ENCODE data around the gene MACF1. TPM values are rescaled to one million over a fixed set of nuclear protein-coding genes. Genes with fewer than 3 reads are reported as not detected.

MACF1 gene
- total RNA-seq, 1 experiment from 2014 or later = 189 TPM

- no peaks in the 10 kb centered on the region for H3K36me3 ChIP-seq (ENCODE audit: low read depth)
- H3K27ac ChIP-seq = no peak overlapping the region
- H3K4me2 ChIP-seq = no peak overlapping the region
- TF ChIP-seq CTCF (conservative IDR thresholded peaks at IDR 0.05) (no peak), EZH2 (IDR thresholded peaks at IDR 0.05; ENCODE audit: low read depth) (no peak)
- H3K4me1 ChIP-seq (replicated peaks; ENCODE audit: insufficient read depth) = no peaks in the 10 kb centered on the region
- no peak overlapping the region for H2AFZ ChIP-seq
- H3K79me2 ChIP-seq (ENCODE audit: low read depth) = no peaks in the 10 kb centered on the region
- POLR2A ChIA-PET (ENCODE audit: unreplicated experiment) = no interaction called here
- CTCF ChIA-PET = interaction anchor here (0.5 to 0.8 kb wide), 2 partner anchors 103 to 145 kb away, joined by 5 to 9 read pairs; no protein-coding TSS in a partner anchor
- no peaks in the 10 kb centered on the region for H3K9me2 ChIP-seq (ENCODE audit: insufficient read depth)
- no peaks in the 10 kb centered on the region; the same call in 1 of the 2 replicates for H3F3A ChIP-seq (ENCODE audit: insufficient read depth, low read depth)
- H3K4me3 ChIP-seq = no peak overlapping the region
- no peaks in the 10 kb centered on the region for H3K27me3 ChIP-seq (ENCODE audit: insufficient read depth, low read depth)
- no peak for DNase-seq
- intact Hi-C loops (cut with micrococcal nuclease; ENCODE audit: unreplicated experiment) = loop anchor here (10.0 kb wide), 1 partner anchor 393 kb away; no protein-coding TSS in a partner anchor
- H4K20me1 ChIP-seq (ENCODE audit: insufficient read depth) = no peaks in the 10 kb centered on the region; the same call in 1 of the 2 replicates
- BruUV-seq (replicated peaks) = no TSS peak
- H3K9me3 ChIP-seq (ENCODE audit: insufficient read depth, low read depth) = no peaks in the 10 kb centered on the region
These were observed 57.3 kb downstream of the MACF1 start for GRCh38 chr1:39261712-39262221.

DNA sequence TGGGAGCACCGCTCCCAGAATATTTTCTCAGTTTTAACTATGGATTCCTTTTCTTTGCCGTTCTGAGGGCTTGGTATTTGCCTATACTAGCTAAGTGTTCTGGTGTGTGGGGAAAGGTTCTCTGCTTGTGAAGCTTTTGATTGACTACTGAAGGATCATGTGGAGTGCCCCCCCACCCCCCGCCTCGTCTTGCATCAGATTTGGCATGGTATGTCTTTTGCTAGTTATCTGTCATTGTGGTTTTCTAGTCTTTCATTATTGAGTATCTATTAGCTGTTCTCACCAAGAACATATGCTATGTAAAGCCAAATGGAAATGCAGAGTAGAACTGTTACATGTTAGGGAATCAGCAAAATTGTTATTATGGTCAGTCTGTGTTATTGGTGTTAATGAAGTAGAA, 58.3 kb downstream of the MACF1 start:
- DNase-seq = no peak
- Histone ChIP-seq H2AFZ (no peak overlapping the region), H4K20me1 (ENCODE audit: insufficient read depth) (no peaks in the 10 kb centered on the region; the same call in 1 of the 2 replicates), H3F3A (ENCODE audit: insufficient read depth, low read depth) (no peaks in the 10 kb centered on the region; the same call in 1 of the 2 replicates), H3K27me3 (ENCODE audit: insufficient read depth, low read depth) (no peaks in the 10 kb centered on the region), H3K4me1 (replicated peaks; ENCODE audit: insufficient read depth) (no peaks in the 10 kb centered on the region), H3K9me2 (ENCODE audit: insufficient read depth) (no peaks in the 10 kb centered on the region), H3K4me3 (no peak overlapping the region), H3K79me2 (ENCODE audit: low read depth) (no peaks in the 10 kb centered on the region), H3K36me3 (ENCODE audit: low read depth) (no peaks in the 10 kb centered on the region), H3K4me2 (no peak overlapping the region), H3K27ac (no peak overlapping the region), H3K9me3 (ENCODE audit: insufficient read depth, low read depth) (no peaks in the 10 kb centered on the region)
- TF ChIP-seq CTCF (conservative IDR thresholded peaks at IDR 0.05) = no peak
- TF ChIP-seq EZH2 (IDR thresholded peaks at IDR 0.05; ENCODE audit: low read depth) = no peak
- BruUV-seq (replicated peaks) = no TSS peak
- ChIA-PET CTCF (no interaction called here), POLR2A (ENCODE audit: unreplicated experiment) (no interaction called here)
- intact Hi-C loops (cut with micrococcal nuclease; ENCODE audit: unreplicated experiment) = loop anchor here (10.0 kb wide), 1 partner anchor 392 kb away; no protein-coding TSS in a partner anchor

DNA sequence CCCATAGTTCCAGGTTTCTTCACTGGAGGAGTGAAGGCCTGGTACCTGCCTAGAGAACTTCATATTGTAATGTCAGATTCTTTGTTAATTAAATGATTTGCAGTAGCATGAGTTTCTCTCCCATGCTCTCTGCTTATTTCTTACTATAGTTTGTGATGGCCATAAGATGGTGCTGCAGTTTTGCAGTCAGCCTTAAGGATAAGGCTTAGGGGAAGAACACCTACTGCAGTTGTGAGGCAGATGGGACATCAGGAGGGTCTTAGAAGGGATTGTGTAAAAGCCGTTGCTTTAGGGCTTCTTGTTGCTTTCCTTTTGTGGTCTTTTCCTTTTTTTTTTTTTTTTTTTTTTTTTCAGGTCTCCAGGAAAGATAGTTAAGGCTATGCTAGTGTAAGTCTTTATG, 61.8 kb downstream of the MACF1 start:
- intact Hi-C loops (cut with micrococcal nuclease; ENCODE audit: unreplicated experiment) = loop anchor here (1.0 to 10.0 kb wide), 3 partner anchors 145 to 389 kb away; no protein-coding TSS in a partner anchor
- Histone ChIP-seq H3K27ac (no peak overlapping the region), H3K4me2 (no peak overlapping the region), H2AFZ (no peak overlapping the region), H3K27me3 (ENCODE audit: insufficient read depth, low read depth) (no peaks in the 10 kb centered on the region), H3K36me3 (ENCODE audit: low read depth) (no peaks in the 10 kb centered on the region), H3K4me1 (replicated peaks; ENCODE audit: insufficient read depth) (no peaks in the 10 kb centered on the region), H3K4me3 (no peak overlapping the region), H3K79me2 (ENCODE audit: low read depth) (no peaks in the 10 kb centered on the region), H3K9me2 (ENCODE audit: insufficient read depth) (no peaks in the 10 kb centered on the region; the same call in 1 of the 2 replicates), H4K20me1 (ENCODE audit: insufficient read depth) (no peaks in the 10 kb centered on the region; the same call in 1 of the 2 replicates), H3K9me3 (ENCODE audit: insufficient read depth, low read depth) (no peaks in the 10 kb centered on the region), H3F3A (ENCODE audit: insufficient read depth, low read depth) (no peaks in the 10 kb centered on the region)
- TF ChIP-seq CTCF (conservative IDR thresholded peaks at IDR 0.05) (no peak; the same call in 1 of the 2 replicates), EZH2 (IDR thresholded peaks at IDR 0.05; ENCODE audit: low read depth) (no peak)
- CTCF ChIA-PET = no interaction called here
- POLR2A ChIA-PET (ENCODE audit: unreplicated experiment) = no interaction called here
- no TSS peak for BruUV-seq (replicated peaks)
- DNase-seq = no peak

Measured in PC-9 (cell line).